Measurements from ENCODE around the gene NLN.
"Not testable (repeated sequence)": the region's sequence is repeated elsewhere in the genome, so short reads cannot be mapped to it uniquely, and the experiment has no call there.

NLN gene

DNA sequence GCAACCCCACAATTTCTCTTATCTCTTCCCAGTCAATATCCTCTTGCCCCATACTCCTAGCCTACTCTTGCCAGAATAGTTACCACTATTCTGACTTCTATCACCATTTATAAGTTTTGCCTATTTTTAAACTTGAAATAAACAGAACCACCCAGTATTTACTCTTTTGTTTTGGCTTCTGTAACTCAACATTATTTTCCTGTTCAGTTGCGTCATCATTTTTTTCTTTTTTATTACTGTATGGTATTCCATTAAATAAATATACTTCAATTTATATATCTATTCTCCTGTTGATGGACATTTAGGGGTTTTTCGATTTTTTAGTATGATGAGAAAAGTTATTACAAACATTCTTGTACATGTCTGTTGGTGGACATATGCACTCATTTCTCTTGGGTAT, 141.7 kb downstream of the NLN start:
- Histone ChIP-seq H3K27me3 (ENCODE audit: control insufficient read depth in 1 of 2, insufficient read depth in 2 of 2, low read length in 2 of 2) (no peaks in the 10 kb centered on the region), H3K9me3 (ENCODE audit: low read length) (no peaks in the 10 kb centered on the region), H3K9ac (ENCODE audit: low read length) (no peak overlapping the region), H3K27ac (ENCODE audit: low read depth, low read length) (no peak overlapping the region), H3K36me3 (ENCODE audit: insufficient read depth, low read length) (no peaks in the 10 kb centered on the region), H3K4me3 (ENCODE audit: low read depth in 1 of 2, low read length in 2 of 2) (no peak overlapping the region), H3K4me1 (ENCODE audit: insufficient read depth, low read length) (no peaks in the 10 kb centered on the region)

DNA sequence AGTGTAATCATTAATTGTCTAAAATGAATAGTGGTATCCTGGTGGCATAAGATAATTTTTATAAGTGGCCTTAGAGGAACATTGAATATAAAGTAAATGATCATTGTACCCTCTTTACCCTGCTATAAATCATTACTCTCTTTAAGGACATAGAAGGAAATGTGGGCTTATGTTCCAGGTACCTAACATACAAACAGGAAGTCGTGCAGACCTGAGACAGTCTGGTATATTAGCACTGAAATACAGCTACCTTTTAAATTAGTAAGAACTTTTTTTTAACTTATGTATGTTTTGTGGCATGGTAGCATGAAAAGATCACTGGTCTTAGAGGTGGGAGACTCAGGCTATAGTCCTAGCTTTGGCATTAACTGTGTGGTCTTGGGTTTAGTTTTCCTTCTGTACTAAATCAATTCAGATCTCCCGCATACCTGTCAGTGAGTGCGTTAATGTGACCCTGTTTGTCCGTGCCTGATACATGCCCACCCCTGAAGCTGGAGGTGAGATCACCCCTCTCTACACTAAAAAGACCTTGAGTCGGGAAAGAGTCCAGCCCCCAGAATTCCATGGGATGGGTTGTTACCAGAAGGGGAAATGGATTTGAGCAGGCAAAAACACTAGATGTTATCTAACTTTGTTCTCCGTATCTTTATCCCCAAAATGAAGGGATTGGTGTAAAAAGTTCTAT, 145.0 kb downstream of the NLN start:
- Histone ChIP-seq H3K4me1 (ENCODE audit: insufficient read depth, low read length) (no peaks in the 10 kb centered on the region), H3K27me3 (ENCODE audit: control insufficient read depth in 1 of 2, insufficient read depth in 2 of 2, low read length in 2 of 2) (no peaks in the 10 kb centered on the region), H3K36me3 (ENCODE audit: insufficient read depth, low read length) (no peaks in the 10 kb centered on the region), H3K9ac (ENCODE audit: low read length) (no peak overlapping the region), H3K9me3 (ENCODE audit: low read length) (no peaks in the 10 kb centered on the region), H3K4me3 (ENCODE audit: low read depth in 1 of 2, low read length in 2 of 2) (no peak overlapping the region), H3K27ac (ENCODE audit: low read depth, low read length) (no peak overlapping the region)

DNA sequence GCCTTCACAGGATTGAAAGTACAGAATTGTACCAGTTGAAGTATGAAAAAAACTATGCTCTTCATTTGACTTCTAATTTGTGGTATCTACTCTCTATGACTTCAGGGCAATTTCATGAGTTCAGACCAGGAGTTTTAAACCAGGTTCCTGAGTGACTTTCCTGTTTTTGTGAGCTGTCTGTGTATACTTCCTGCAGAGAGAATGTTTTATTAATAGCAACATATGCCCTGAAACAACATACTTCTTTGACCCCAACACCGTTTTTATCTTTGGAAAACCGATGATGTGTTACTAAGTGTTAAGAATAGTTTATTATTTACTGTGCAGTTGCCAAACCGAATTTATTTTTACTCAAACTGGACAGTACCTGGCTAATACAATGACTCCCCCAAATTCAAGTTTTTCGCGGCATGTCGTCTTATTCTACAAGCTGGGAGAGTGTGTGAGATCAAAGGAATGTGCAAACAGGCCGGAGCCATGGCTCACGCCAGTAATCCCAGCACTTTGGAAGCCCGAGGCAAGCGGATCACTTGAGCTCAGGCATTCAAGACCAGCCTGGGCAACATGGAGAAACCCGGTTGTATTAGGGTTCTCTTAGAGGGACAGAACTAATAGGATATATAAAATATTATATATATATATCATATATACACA, 145.7 kb downstream of the NLN start:
- Histone ChIP-seq H3K36me3 (ENCODE audit: insufficient read depth, low read length) (no peaks in the 10 kb centered on the region), H3K27ac (ENCODE audit: low read depth, low read length) (no peak overlapping the region), H3K9me3 (ENCODE audit: low read length) (no peaks in the 10 kb centered on the region)

DNA sequence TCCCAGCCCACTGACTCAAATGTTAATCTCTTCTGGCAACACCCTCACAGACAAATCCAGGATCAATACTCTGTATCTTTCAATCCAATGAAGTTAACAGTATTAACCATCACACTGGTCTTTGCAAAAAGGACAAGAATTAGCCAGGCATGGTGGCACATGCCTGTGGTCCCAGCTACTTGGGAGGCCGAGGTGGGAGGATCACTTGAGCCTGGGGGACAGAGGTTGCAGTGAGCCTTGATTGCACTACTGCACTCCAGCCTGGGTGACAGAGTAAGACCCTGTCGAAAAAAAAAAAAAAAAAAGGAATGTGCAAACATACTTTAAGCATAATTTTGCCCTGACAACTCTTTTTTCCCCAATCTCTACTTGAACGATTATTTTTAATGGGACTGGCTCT, 146.5 kb downstream of the NLN start:
- H3K27ac ChIP-seq (ENCODE audit: low read depth, low read length), result no peak overlapping the region
- no peaks in the 10 kb centered on the region for H3K9me3 ChIP-seq (ENCODE audit: low read length)
- no peaks in the 10 kb centered on the region for H3K27me3 ChIP-seq (ENCODE audit: control insufficient read depth in 1 of 2, insufficient read depth in 2 of 2, low read length in 2 of 2)
- no peaks in the 10 kb centered on the region for H3K4me1 ChIP-seq (ENCODE audit: insufficient read depth, low read length)
- H3K9ac ChIP-seq (ENCODE audit: low read length), result no peak overlapping the region
- H3K36me3 ChIP-seq (ENCODE audit: insufficient read depth, low read length), result no peaks in the 10 kb centered on the region
- H3K4me3 ChIP-seq (ENCODE audit: low read depth in 1 of 2, low read length in 2 of 2), result no peak overlapping the region

More for the DNA sequence above, 145.7 kb downstream of the NLN start:
- Histone ChIP-seq H3K4me3 (ENCODE audit: low read depth in 1 of 2, low read length in 2 of 2) (no peak overlapping the region), H3K9ac (ENCODE audit: low read length) (no peak overlapping the region), H3K27me3 (ENCODE audit: control insufficient read depth in 1 of 2, insufficient read depth in 2 of 2, low read length in 2 of 2) (no peaks in the 10 kb centered on the region), H3K4me1 (ENCODE audit: insufficient read depth, low read length) (no peaks in the 10 kb centered on the region)

DNA sequence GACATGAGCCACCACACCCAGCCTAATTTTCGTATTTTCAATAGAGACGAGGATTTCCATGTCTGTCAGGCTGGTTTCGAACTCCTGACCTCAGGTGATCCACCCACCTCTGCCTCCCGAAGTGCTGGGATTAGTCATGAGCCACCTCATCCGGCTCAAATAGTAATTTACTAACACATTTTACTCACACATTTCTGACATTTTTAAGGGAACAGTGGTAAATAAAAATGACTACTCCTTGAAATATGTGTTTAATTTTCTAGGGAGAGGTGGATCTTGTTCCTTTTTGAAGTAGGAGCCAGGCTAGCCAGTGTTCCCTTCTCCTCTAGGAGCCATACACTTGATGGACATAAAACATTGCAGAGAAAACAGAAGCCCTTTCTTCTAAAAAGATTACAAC, 149.2 kb downstream of the NLN start:
- no peaks in the 10 kb centered on the region for H3K9me3 ChIP-seq (ENCODE audit: low read length)
- H3K4me1 ChIP-seq (ENCODE audit: insufficient read depth, low read length), result no peaks in the 10 kb centered on the region
- H3K9ac ChIP-seq (ENCODE audit: low read length), result no peak overlapping the region
- H3K27me3 ChIP-seq (ENCODE audit: control insufficient read depth in 1 of 2, insufficient read depth in 2 of 2, low read length in 2 of 2), result no peaks in the 10 kb centered on the region
- H3K4me3 ChIP-seq (ENCODE audit: low read depth in 1 of 2, low read length in 2 of 2), result no peak overlapping the region
- H3K27ac ChIP-seq (ENCODE audit: low read depth, low read length), result no peak overlapping the region
- no peaks in the 10 kb centered on the region for H3K36me3 ChIP-seq (ENCODE audit: insufficient read depth, low read length)

DNA sequence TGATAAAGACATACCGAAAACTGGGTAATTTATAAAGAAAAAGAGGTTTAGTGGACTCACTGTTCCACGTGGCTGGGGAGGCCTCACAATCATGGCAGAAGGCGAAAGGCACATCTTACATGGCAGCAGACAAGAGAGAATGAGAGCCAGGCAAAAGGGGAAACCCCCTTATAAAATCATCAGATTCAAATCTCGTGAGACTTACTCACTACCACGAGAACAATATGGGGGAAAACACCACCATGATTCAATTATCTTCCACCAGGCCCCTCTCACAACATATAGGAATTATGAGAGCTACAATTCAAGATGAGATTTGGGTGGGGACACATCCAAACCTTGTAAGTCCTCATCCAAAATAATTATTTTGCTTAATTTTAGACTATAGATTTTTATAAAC, 149.8 kb downstream of the NLN start:
- H3K27ac ChIP-seq (ENCODE audit: low read depth, low read length); H3K36me3 ChIP-seq (ENCODE audit: insufficient read depth, low read length); H3K4me1 ChIP-seq (ENCODE audit: insufficient read depth, low read length); H3K27me3 ChIP-seq (ENCODE audit: control insufficient read depth in 1 of 2, insufficient read depth in 2 of 2, low read length in 2 of 2); H3K9me3 ChIP-seq (ENCODE audit: low read length); H3K9ac ChIP-seq (ENCODE audit: low read length); H3K4me3 ChIP-seq (ENCODE audit: low read depth in 1 of 2, low read length in 2 of 2): not testable (repeated sequence)

DNA sequence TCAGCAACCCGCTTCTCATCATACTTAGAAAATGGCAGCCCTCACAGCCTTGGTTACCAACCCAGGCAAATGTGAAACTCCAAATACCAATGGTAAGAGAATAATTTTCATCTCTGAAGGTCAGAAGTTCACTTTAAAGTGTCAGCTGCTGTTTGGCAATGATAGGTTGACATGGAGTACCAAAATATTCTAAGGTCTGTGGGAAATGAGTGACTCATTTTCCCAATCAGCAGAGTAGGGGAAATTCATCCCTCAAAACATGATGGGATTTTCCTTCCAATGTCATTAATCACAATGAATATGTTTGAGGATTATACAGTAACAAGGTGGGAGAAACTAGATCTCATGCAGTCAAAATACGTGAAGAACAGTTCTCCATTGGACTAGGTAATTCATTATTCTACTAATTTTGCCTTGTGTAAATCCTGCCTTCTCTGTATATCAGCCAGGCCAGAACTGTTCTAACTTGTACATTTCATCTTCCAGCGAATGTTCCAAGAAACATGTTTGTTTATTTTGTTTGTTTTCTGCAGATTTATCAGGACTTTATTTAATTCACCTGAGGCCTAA, 151.3 kb downstream of the NLN start:
- Histone ChIP-seq H3K27me3 (ENCODE audit: control insufficient read depth in 1 of 2, insufficient read depth in 2 of 2, low read length in 2 of 2) (no peaks in the 10 kb centered on the region), H3K4me1 (ENCODE audit: insufficient read depth, low read length) (no peaks in the 10 kb centered on the region), H3K9me3 (ENCODE audit: low read length) (no peaks in the 10 kb centered on the region), H3K4me3 (ENCODE audit: low read depth in 1 of 2, low read length in 2 of 2) (no peak overlapping the region), H3K36me3 (ENCODE audit: insufficient read depth, low read length) (no peaks in the 10 kb centered on the region), H3K27ac (ENCODE audit: low read depth, low read length) (no peak overlapping the region), H3K9ac (ENCODE audit: low read length) (no peak overlapping the region)

DNA sequence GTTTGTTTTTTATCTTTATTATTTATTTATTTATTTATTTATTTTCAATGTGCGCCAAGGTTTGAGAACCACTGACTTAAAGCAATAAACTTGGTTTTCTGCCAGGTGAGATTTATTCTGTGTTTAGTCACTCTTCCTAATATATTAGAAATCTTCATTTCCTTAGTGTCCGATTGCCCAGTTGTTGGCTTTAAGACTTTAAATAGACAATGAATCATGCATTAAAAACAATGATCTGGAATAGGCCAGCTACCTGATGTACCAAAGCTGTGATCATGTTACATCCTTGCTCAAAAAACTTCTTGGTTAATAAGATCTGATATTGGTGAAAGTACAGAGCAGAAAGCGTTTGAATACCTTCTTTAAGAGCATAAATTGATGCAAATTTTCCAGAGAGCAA, 152.2 kb downstream of the NLN start:
- H3K27ac ChIP-seq (ENCODE audit: low read depth, low read length), result no peak overlapping the region
- no peaks in the 10 kb centered on the region for H3K9me3 ChIP-seq (ENCODE audit: low read length)
- H3K4me1 ChIP-seq (ENCODE audit: insufficient read depth, low read length), result no peaks in the 10 kb centered on the region
- no peaks in the 10 kb centered on the region for H3K36me3 ChIP-seq (ENCODE audit: insufficient read depth, low read length)
- H3K9ac ChIP-seq (ENCODE audit: low read length), result no peak overlapping the region
- no peak overlapping the region for H3K4me3 ChIP-seq (ENCODE audit: low read depth in 1 of 2, low read length in 2 of 2)
- H3K27me3 ChIP-seq (ENCODE audit: control insufficient read depth in 1 of 2, insufficient read depth in 2 of 2, low read length in 2 of 2), result no peaks in the 10 kb centered on the region

DNA sequence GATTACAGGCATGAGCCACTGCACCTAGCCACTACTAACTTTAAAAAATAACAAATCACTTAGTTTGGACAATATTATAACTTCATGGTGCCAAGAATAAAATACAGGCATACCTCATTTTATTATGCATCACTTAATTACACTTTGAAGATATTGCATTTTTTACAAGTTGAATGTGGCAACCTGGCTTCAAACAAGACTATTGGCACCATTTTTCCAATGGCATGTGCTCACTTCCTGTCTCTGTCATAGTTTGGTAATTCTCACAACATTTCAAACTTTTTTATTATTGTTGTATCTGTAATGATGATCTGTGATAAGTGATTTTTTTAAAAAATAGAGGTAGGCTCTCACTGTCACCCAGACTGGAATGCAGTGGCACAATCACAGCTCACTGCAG, 154.5 kb downstream of the NLN start:
- Histone ChIP-seq H3K27me3 (ENCODE audit: control insufficient read depth in 1 of 2, insufficient read depth in 2 of 2, low read length in 2 of 2) (no peaks in the 10 kb centered on the region), H3K9ac (ENCODE audit: low read length) (no peak overlapping the region), H3K27ac (ENCODE audit: low read depth, low read length) (no peak overlapping the region), H3K9me3 (ENCODE audit: low read length) (no peaks in the 10 kb centered on the region), H3K4me3 (ENCODE audit: low read depth in 1 of 2, low read length in 2 of 2) (no peak overlapping the region), H3K4me1 (ENCODE audit: insufficient read depth, low read length) (no peaks in the 10 kb centered on the region), H3K36me3 (ENCODE audit: insufficient read depth, low read length) (no peaks in the 10 kb centered on the region)

DNA sequence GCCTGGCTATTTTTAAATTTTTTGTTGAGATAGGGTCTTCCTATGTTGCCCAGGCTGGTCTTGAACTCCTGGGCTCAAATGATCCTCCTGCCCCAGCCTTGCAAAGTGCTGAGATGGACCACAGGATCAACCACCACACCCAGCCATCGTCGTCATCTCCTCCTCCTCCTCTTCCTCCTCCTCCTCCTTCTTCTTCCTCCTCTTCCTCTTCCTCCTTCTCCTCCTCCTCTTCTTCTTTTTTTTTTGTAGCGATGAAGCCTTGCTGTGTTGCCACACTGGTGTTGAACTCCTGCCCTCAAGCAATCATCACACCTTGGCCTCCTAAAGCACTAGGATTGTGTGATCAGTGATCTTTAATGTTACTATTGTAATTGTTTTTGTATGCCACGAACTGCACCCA, 155.0 kb downstream of the NLN start:
- H3K27me3 ChIP-seq (ENCODE audit: control insufficient read depth in 1 of 2, insufficient read depth in 2 of 2, low read length in 2 of 2), result no peaks in the 10 kb centered on the region
- H3K9ac ChIP-seq (ENCODE audit: low read length), result no peak overlapping the region
- H3K4me1 ChIP-seq (ENCODE audit: insufficient read depth, low read length), result no peaks in the 10 kb centered on the region
- H3K36me3 ChIP-seq (ENCODE audit: insufficient read depth, low read length), result no peaks in the 10 kb centered on the region
- no peak overlapping the region for H3K4me3 ChIP-seq (ENCODE audit: low read depth in 1 of 2, low read length in 2 of 2)
- no peaks in the 10 kb centered on the region for H3K9me3 ChIP-seq (ENCODE audit: low read length)
- no peak overlapping the region for H3K27ac ChIP-seq (ENCODE audit: low read depth, low read length)
